CD4-positive, CD25-positive, alpha-beta regulatory T cell (primary cell): ENCODE results near the gene SLC35F6. TPM values are rescaled to one million over a fixed set of nuclear protein-coding genes. Genes with fewer than 3 reads are reported as not detected.
A peak's percentile ranks its signal among the peaks of the same experiment; 100 is the strongest.

ENCODE experiments used
- ATAC-seq, 2 donors: fragments of 150-1000 bp; cut with Tn5 transposase; one replicate each; pipeline ENCODE4 v1.10.0; 2021; ENCODE audit warnings: low read depth in 2 of 2, moderate number of reproducible peaks in 2 of 2, moderate library complexity in 1 of 2
- DNase-seq, 3 donors: peaks; one replicate each; pipeline versions ENCODE4 v3.0.0 to v3.0.0-alpha.2; 2012 to 2022; ENCODE audit warnings: mixed read lengths in 1 of 3
- H3K27ac ChIP-seq: one replicate; pipeline ENCODE4 v1.7.0; 2013; ENCODE audit warnings: mild to moderate bottlenecking, low read length; ENCODE audit not compliant: insufficient read depth, poor library complexity, severe bottlenecking
- H3K27me3 ChIP-seq: one replicate; pipeline ENCODE4 v1.7.0; 2013; ENCODE audit warnings: low read length; ENCODE audit not compliant: control insufficient read depth, insufficient read depth
- H3K36me3 ChIP-seq: one replicate; pipeline ENCODE4 v1.7.0; 2013; ENCODE audit warnings: mild to moderate bottlenecking, low read length, moderate library complexity; ENCODE audit not compliant: control insufficient read depth, insufficient read depth
- H3K4me1 ChIP-seq: 2 replicates; pipeline ENCODE4 v1.7.0; 2013; ENCODE audit warnings: mild to moderate bottlenecking, low read length; ENCODE audit not compliant: insufficient read depth, control insufficient read depth, poor library complexity, severe bottlenecking
- H3K4me3 ChIP-seq: one replicate; pipeline ENCODE4 v1.7.0; 2013; ENCODE audit warnings: low read depth, mild to moderate bottlenecking, low read length, moderate library complexity
- H3K9me3 ChIP-seq, 2 experiments: 1 replicate in 1 of 2; 2 replicates in 1 of 2; pipeline ENCODE4 v1.7.0; 2013; ENCODE audit warnings: low read length in 2 of 2, mild to moderate bottlenecking in 1 of 2, moderate library complexity in 1 of 2; ENCODE audit not compliant: control insufficient read depth in 2 of 2
- H3K27ac Mint-ChIP-seq, 3 donors: one replicate each; pipeline ENCODE4 v1.8.0; 2020 to 2022; ENCODE audit warnings: mild to moderate bottlenecking in 3 of 3, mixed read lengths in 3 of 3, moderate library complexity in 2 of 3
- H3K27me3 Mint-ChIP-seq: one replicate; pipeline ENCODE4 v1.8.0; 2022; ENCODE audit warnings: mild to moderate bottlenecking, mixed read lengths
- H3K36me3 Mint-ChIP-seq: one replicate; pipeline ENCODE4 v1.8.0; 2020; ENCODE audit warnings: mixed read lengths
- H3K4me1 Mint-ChIP-seq, 4 donors: one replicate each; pipeline ENCODE4 v1.8.0; 2020 to 2022; ENCODE audit warnings: mixed read lengths in 4 of 4, mild to moderate bottlenecking in 1 of 4
- H3K4me3 Mint-ChIP-seq, 4 donors: one replicate each; pipeline ENCODE4 v1.8.0; 2020 to 2022; ENCODE audit warnings: mild to moderate bottlenecking in 4 of 4, mixed read lengths in 4 of 4, moderate library complexity in 3 of 4
- H3K9me3 Mint-ChIP-seq, 7 donors: one replicate each; pipeline ENCODE4 v1.8.0; 2020 to 2022; ENCODE audit warnings: mixed read lengths in 7 of 7, mild to moderate bottlenecking in 3 of 7, moderate library complexity in 2 of 7
- polyA plus RNA-seq, 4 donors: library from polyadenylated mRNA; unstranded; fragments of 300-500 nt; fragmentation: Illumina TruSeq; gene quantifications; one replicate each; pipeline ENCODE4 v1.2.3, GENCODE V29; 2021
- total RNA-seq: library from RNA; stranded (reverse); gene quantifications from one replicate; pipeline ENCODE4 v1.2.3, GENCODE V29; 2022

The SLC35F6 gene
- total and polyA plus RNA-seq, 5 donors from 2014 or later: 5.7 to 21.2 (median 7.9) TPM

DNA sequence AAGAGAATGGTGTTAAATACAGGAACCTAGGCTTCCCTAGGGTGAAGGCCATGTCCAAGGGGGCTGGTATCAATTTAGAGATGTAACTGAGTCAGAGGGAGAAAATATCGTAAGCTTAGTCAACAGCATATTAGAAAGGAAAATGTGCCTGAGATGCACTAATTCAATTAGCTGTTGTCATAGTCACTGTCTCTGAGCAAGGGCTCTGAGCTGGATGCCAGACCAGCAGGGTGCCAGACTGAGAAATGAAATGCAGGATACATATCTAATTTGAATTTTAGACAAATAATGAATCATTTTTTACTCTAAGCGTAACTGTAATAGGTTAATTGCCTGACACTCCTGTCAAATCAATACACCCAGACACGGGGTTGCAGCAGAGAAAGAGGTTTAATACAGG is 11.4 kb upstream of the SLC35F6 start:
- H3K4me3 Mint-ChIP-seq: peak overlapping the region in 1 of 4 donors; percentile 70
- ATAC-seq: no peak
- H3K36me3 Mint-ChIP-seq: no peaks in the 10 kb centered on the region
- Histone ChIP-seq H3K27me3 (no peaks in the 10 kb centered on the region), H3K4me3 (no peak overlapping the region), H3K36me3 (no peaks in the 10 kb centered on the region), H3K9me3 (no peaks in the 10 kb centered on the region), H3K4me1 (no peaks in the 10 kb centered on the region), H3K27ac (no peak overlapping the region)
- DNase-seq: no peak
- no peak overlapping the region for H3K27ac Mint-ChIP-seq
- H3K4me1 Mint-ChIP-seq: no peaks in the 10 kb centered on the region
- peaks cover 0 to 2% (median 0%) of the 10 kb centered on the region in 7 donors for H3K9me3 Mint-ChIP-seq
- peaks cover 16% of the 10 kb centered on the region for H3K27me3 Mint-ChIP-seq

DNA sequence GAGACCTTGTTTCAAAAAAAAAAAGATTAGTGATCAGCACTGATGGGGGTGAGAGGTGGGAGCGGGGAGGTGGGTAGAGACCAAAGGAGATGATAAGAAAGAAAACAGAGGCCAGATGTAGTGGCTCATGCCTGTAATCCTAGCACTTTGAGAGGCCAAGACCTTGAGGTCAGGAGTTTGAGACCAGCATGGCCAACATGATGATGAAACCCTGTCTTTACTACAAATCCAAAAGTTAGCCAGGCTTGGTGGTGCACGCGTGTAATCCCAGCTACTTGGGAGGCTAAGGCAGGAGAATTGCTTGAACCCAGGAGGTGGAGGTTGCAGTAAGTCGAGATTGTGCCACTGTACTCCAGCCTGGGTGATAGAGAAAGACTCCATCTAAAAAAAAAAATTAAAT is 9.5 kb upstream of the SLC35F6 start:
- no peaks in the 10 kb centered on the region for H3K36me3 Mint-ChIP-seq
- no peak overlapping the region for H3K4me3 Mint-ChIP-seq
- H3K4me1 Mint-ChIP-seq: no peaks in the 10 kb centered on the region
- H3K27ac Mint-ChIP-seq: no peak overlapping the region
- no peaks in the 10 kb centered on the region for H3K4me1 ChIP-seq
- H3K4me3 ChIP-seq: no peak overlapping the region
- H3K36me3 ChIP-seq: no peaks in the 10 kb centered on the region
- peaks cover 0 to 2% (median 0%) of the 10 kb centered on the region in 7 donors for H3K9me3 Mint-ChIP-seq
- no peak for ATAC-seq
- H3K27ac ChIP-seq: no peak overlapping the region
- H3K9me3 ChIP-seq: no peaks in the 10 kb centered on the region
- H3K27me3 Mint-ChIP-seq: peaks cover 22% of the 10 kb centered on the region
- DNase-seq: no peak
- H3K27me3 ChIP-seq: no peaks in the 10 kb centered on the region

DNA sequence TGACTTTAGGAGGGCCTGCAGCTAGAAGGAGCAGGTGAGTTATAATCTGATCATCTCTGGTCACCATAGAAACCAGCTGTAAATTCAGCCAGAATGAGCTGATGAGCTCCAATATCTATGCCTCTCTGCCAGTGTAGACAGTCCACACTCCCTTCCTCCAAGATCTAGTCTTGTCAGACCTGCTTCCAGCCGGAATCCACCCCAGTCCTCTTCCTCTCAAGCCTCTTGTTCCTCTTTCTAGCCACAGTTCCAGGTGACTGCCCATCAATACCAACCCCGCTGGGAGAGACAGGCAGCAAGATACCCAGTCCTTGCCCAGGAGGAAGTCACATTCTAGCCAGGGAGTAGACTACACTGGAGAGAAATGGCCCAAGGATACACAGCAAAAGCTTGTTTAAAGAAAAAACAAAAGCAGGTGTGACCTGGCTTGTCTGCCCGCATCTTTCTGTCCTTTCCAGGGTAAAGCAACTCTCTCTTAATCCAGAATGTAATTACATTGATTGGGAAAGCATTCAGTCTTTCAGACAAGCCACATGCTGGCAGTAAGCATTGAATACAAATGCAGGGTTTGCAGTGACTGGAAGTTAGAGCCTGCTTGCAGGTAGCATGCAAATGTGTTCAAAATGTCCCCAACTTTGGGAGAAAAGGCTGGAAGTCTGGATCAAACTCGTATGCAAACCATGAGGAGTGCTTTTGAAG is 9.0 kb upstream of the SLC35F6 start:
- no peaks in the 10 kb centered on the region for H3K27me3 ChIP-seq
- H3K27me3 Mint-ChIP-seq: peaks cover 22% of the 10 kb centered on the region
- no peaks in the 10 kb centered on the region for H3K36me3 ChIP-seq
- ATAC-seq: no peak
- H3K4me1 ChIP-seq: no peaks in the 10 kb centered on the region
- no peak for DNase-seq
- no peak overlapping the region for H3K27ac Mint-ChIP-seq
- peaks cover 0 to 2% (median 0%) of the 10 kb centered on the region in 7 donors for H3K9me3 Mint-ChIP-seq
- H3K4me1 Mint-ChIP-seq: no peaks in the 10 kb centered on the region
- no peaks in the 10 kb centered on the region for H3K36me3 Mint-ChIP-seq
- H3K9me3 ChIP-seq: no peaks in the 10 kb centered on the region
- H3K4me3 Mint-ChIP-seq: no peak overlapping the region
- H3K27ac ChIP-seq: no peak overlapping the region
- H3K4me3 ChIP-seq: no peak overlapping the region

DNA sequence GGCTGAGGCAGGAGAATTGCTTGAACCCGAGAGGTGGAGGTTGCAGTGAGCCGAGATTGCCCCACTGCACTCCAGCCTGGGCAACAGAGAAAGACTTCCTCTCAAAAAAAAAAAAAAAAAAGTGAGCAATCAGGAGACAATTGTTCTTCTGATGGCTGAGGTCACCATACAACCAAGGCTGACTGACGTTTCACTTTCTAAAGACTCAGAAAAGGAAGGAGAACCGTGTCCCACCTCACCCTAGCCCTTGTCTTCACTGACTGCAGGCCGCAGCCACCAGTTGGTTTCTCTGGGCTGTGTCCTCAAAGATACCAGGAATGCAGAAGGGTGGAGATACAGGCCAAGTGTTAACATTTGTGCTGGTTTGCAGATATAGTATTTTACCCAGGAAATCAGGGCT is 7.7 kb upstream of the SLC35F6 start:
- Histone ChIP-seq H3K9me3 (no peaks in the 10 kb centered on the region), H3K27me3 (no peaks in the 10 kb centered on the region), H3K36me3 (no peaks in the 10 kb centered on the region), H3K4me3 (no peak overlapping the region), H3K4me1 (no peaks in the 10 kb centered on the region), H3K27ac (no peak overlapping the region)
- DNase-seq (no peak), ATAC-seq (no peak)
- H3K27ac Mint-ChIP-seq: no peak overlapping the region
- H3K36me3 Mint-ChIP-seq: no peaks in the 10 kb centered on the region
- H3K27me3 Mint-ChIP-seq: peaks cover 27% of the 10 kb centered on the region
- H3K4me3 Mint-ChIP-seq: no peak overlapping the region
- no peaks in the 10 kb centered on the region for H3K4me1 Mint-ChIP-seq
- peaks cover 0 to under 1% (median 0%) of the 10 kb centered on the region in 7 donors for H3K9me3 Mint-ChIP-seq

DNA sequence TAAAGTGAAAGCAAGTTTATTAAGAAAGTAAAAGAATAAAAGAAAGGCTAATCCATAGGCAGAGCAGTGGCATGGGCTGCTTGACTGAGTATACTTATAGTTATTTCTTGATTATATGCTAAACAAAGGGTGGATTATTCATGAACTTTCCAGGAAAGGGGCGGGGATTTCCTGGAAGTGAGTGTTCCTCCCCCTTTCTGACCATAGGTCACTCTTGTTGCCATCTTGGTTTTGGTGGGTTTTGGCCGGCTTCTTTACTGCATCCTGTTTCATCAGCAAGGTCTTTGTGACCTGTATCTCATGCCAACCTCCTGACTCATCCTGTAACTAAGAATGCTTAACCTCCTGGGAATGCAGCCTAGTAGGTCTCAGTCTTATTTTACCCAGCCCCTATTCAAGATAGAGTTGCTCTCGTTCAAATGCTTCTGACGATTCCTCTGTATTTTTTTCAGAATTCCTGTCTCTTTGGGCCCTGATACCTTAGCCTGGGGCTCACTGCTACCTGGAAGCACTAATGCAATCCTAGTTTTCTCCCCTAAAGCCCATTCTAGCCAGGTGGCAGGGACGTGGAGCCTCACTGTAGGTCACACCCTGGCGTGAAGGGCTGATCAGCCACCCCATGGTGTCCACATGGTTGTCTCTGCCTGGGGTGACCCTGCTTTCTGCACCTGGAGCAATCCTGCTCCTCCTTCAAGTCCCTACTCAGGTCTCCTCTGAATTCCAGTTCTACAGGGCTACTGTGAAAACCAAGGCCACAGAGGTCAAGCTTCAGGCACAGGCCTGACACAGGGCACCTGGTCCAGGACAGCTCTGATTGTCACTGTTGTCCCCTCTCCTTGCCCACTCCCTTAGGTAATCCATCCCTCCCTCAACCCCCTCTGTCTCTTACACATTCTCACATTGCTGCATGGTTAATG is 6.0 kb upstream of the SLC35F6 start:
- Histone ChIP-seq H3K4me1 (no peaks in the 10 kb centered on the region), H3K27ac (no peak overlapping the region), H3K27me3 (no peaks in the 10 kb centered on the region), H3K4me3 (no peak overlapping the region), H3K36me3 (no peaks in the 10 kb centered on the region), H3K9me3 (no peaks in the 10 kb centered on the region)
- DNase-seq: no peak
- Mint-ChIP-seq H3K27ac (peak overlapping the region in 1 of 3 donors; percentile 19), H3K4me3 (no peak overlapping the region), H3K27me3 (peaks cover 26% of the 10 kb centered on the region), H3K36me3 (no peaks in the 10 kb centered on the region), H3K9me3 (no peaks in the 10 kb centered on the region), H3K4me1 (peaks cover 0 to 2% (median 0%) of the 10 kb centered on the region in 4 donors)
- no peak for ATAC-seq

DNA sequence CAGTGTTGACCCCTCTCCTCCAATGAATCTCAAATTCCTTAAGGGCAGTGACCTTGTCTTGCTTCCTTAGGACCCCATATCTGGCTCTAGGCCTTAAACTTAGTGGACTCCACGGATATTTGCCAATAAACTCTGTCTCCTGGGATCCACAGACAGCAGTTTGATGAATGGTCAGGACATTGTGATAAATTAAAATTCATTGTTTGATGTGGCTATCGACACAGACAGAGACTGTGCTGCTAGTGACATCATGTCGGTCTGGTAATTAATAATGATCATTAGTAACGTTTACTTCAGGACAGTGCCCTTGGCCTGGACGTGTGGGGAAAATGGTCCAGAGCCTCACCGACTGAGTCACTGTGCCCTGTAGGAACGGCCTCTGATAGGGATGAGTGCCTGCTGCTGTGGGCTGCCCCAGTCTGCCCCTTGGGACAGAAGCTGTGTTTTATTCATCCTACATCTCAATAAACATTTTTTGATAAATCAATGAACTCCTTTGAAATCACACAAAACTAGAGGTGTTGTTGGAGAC is 5.2 kb upstream of the SLC35F6 start:
- Mint-ChIP-seq H3K36me3 (no peaks in the 10 kb centered on the region), H3K4me3 (no peak overlapping the region), H3K9me3 (no peaks in the 10 kb centered on the region), H3K4me1 (peaks cover 0 to 8% (median 0%) of the 10 kb centered on the region in 4 donors), H3K27me3 (peaks cover 22% of the 10 kb centered on the region), H3K27ac (peak overlapping the region in 1 of 3 donors; percentile 19)
- ATAC-seq: no peak
- Histone ChIP-seq H3K9me3 (no peaks in the 10 kb centered on the region), H3K27me3 (no peaks in the 10 kb centered on the region), H3K36me3 (no peaks in the 10 kb centered on the region), H3K4me3 (no peak overlapping the region), H3K27ac (no peak overlapping the region), H3K4me1 (peaks cover 7% of the 10 kb centered on the region)
- DNase-seq: no peak

DNA sequence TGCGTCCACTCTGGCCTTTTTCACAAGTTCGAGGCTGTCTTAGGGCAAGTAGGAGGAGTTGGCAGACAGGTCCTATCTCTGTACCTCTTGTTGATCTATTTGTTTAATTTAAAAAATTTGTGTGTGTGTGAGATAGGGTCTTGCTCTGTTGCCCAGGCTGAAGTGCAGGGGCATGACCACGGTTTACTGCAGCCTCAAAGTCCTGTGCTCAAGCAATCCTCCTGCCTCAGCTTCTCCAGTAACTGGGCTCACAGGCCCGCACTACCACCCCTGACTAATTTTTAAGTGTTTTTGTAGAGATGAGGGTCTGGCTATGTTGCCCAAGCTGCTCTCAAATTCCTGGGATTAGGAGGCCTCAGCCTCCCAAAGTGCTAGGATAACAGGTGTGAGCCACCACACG is 4.2 kb upstream of the SLC35F6 start:
- Histone ChIP-seq H3K4me3 (no peak overlapping the region), H3K36me3 (no peaks in the 10 kb centered on the region), H3K27ac (no peak overlapping the region), H3K9me3 (no peaks in the 10 kb centered on the region), H3K4me1 (peaks cover 13% of the 10 kb centered on the region), H3K27me3 (no peaks in the 10 kb centered on the region)
- DNase-seq (no peak), ATAC-seq (no peak)
- H3K4me1 Mint-ChIP-seq: peaks cover 2 to 15% (median 4%) of the 10 kb centered on the region in 4 donors
- H3K27me3 Mint-ChIP-seq: peaks cover 17% of the 10 kb centered on the region
- H3K9me3 Mint-ChIP-seq: no peaks in the 10 kb centered on the region
- H3K4me3 Mint-ChIP-seq: no peak overlapping the region
- no peak overlapping the region for H3K27ac Mint-ChIP-seq
- H3K36me3 Mint-ChIP-seq: no peaks in the 10 kb centered on the region
